ENCODE measurements around the gene TMEM233. TPM values are rescaled to one million over a fixed set of nuclear protein-coding genes. Genes with fewer than 3 reads are reported as not detected.

TMEM233 gene
- not detected in 5 replicates for total RNA-seq (2022; extraction: Qiagen RNA extraction; ENCODE audit: low read depth)

DNA sequence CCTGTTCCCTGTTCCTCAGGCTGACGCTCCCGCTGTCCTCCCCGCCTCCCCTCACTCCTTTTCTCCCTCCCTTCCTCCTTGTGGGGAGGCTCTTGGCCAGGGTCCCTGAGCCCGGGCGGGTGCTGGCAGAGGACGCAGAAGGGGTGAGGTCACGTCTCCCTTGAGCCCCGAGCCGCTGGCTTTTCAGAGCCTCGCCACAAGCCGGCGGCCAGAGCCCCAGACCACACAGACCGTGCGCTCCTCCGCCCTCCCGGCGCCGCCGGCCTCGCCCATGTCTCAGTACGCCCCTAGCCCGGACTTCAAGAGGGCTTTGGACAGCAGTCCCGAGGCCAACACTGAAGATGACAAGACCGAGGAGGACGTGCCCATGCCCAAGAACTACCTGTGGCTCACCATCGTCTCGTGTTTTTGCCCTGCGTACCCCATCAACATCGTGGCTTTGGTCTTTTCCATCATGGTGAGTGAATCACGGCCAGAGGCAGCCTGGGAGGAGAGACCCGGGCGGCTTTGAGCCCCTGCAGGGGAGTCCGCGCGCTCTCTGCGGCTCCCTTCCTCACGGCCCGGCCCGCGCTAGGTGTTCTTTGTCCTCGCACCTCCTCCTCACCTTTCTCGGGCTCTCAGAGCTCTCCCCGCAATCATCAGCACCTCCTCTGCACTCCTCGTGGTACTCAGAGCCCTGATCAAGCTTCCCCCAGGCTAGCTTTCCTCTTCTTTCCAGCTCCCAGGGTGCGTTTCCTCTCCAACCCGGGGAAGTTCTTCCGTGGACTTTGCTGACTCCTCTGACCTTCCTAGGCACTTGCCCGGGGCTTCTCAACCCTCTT is at the start of gene TMEM233:
Gene TMEM233, plus strand, starts transcription at position 197 of the 821 bp plus-strand sequence. Its CDS starts 75 bp downstream, at position 272.

DNA sequence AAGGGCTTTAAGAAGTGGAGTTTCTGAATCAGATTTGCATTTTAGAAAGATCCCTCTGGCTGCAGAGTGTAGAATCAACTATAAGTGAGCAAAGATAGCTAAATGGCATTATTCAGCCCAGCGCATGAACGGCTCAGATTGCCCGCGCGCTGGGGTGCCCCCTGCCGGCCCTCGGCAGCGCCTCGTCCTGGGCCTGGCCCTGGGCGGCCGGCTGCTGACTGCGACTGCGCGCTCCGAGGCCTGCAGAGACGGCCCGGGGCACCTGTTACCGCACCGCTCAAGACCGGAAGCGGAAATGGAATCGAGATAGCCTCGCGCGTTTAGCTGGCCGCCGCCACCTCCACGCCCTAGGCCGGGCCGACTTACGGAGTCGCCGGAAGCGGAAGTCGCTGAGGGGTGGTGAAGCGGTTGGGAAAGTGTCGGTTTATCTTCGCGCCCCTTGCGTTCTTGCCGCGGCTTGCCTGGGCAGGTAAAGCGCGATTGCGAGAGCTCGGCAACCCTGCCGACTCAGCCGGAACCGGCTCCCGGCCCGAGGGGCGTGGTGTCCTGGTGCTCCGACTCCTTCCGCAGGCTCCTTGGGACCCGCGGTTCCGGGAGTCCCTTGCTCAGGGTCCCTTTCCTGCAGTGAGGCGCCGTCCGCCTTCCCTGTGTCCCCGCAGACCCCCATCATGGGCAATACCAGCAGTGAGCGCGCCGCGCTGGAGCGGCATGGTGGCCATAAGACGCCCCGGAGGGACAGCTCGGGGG is 74.2 kb downstream of the TMEM233 start, which contains the start of gene PRKAB1:
Gene PRKAB1, plus strand, starts transcription at position 557 of the 747 bp plus-strand sequence. Its CDS starts 112 bp downstream, at position 669.

Other genes starting within 250 kb of the TMEM233 start
- gene PRKAB1, start 74.4 kb downstream of the TMEM233 start, total RNA-seq (2022; extraction: Qiagen RNA extraction; ENCODE audit: low read depth): 30.5 to 36.8 TPM (median 32.5 TPM) in 5 replicates